Liver (tissue), 9 donors: ENCODE measurements around the gene SNX20. TPM values are rescaled to one million over a fixed set of nuclear protein-coding genes. Genes with fewer than 3 reads are reported as not detected.

Experiments
- DNase-seq: peaks from one replicate; pipeline ENCODE4 v3.0.0-alpha.2; 2017; ENCODE audit warnings: low spot score
- H3K27ac ChIP-seq, 2 donors: one replicate each; pipeline ENCODE4 v1.7.0; 2013; ENCODE audit warnings: inconsistent platforms in 2 of 2, low read length in 2 of 2, control low read depth in 1 of 2, low read depth in 1 of 2, mild to moderate bottlenecking in 1 of 2
- H3K27me3 ChIP-seq, 4 donors: one replicate each; pipeline versions ENCODE4 v1.6.1 to v1.7.0; 2013; ENCODE audit warnings: low read length in 3 of 4, inconsistent platforms in 1 of 4, mild to moderate bottlenecking in 1 of 4, moderate library complexity in 1 of 4; ENCODE audit not compliant: control insufficient read depth in 4 of 4, insufficient read depth in 4 of 4
- H3K36me3 ChIP-seq, 4 donors: one replicate each; pipeline versions ENCODE4 v1.6.1 to v1.7.0; 2013; ENCODE audit warnings: low read length in 3 of 4, mild to moderate bottlenecking in 3 of 4, low read depth in 1 of 4, moderate library complexity in 1 of 4; ENCODE audit not compliant: control insufficient read depth in 4 of 4, insufficient read depth in 3 of 4
- H3K4me1 ChIP-seq, 4 donors: one replicate each; pipeline versions ENCODE4 v1.6.1 to v1.7.0; 2013; ENCODE audit warnings: low read length in 3 of 4, mild to moderate bottlenecking in 3 of 4, moderate library complexity in 1 of 4; ENCODE audit not compliant: control insufficient read depth in 4 of 4, insufficient read depth in 4 of 4
- H3K4me3 ChIP-seq, 3 donors: one replicate each; pipeline versions ENCODE4 v1.6.1 to v1.7.0; 2013; ENCODE audit warnings: low read length in 3 of 3, control low read depth in 1 of 3, low read depth in 1 of 3, mild to moderate bottlenecking in 1 of 3
- H3K9ac ChIP-seq, 2 donors: one replicate each; pipeline ENCODE4 v1.7.0; 2013; ENCODE audit warnings: low read length in 2 of 2, mild to moderate bottlenecking in 2 of 2, moderate library complexity in 2 of 2, control low read depth in 1 of 2, low read depth in 1 of 2
- H3K9me3 ChIP-seq, 4 donors: one replicate each; pipeline versions ENCODE4 v1.6.1 to v1.7.0; 2013; ENCODE audit warnings: low read length in 3 of 4; ENCODE audit not compliant: control insufficient read depth in 4 of 4
- FOXA1 ChIP-seq: IDR thresholded peaks from 2 replicates; pipeline ENCODE4 v1.6.1; 2016; ENCODE audit warnings: antibody characterized with exemption
- FOXA2 ChIP-seq: IDR thresholded peaks from 2 replicates; pipeline ENCODE4 v1.6.1; 2016; ENCODE audit warnings: antibody characterized with exemption
- GABPA ChIP-seq, 2 donors: IDR thresholded peaks in 1 of 2; conservative IDR thresholded peaks in 1 of 2; 2 replicates each; pipeline ENCODE4 v1.6.1; 2016; ENCODE audit warnings: antibody characterized with exemption in 2 of 2, mild to moderate bottlenecking in 1 of 2, moderate library complexity in 1 of 2
- JUND ChIP-seq, 2 donors: IDR thresholded peaks; 2 replicates each; pipeline ENCODE4 v1.6.1; 2016; ENCODE audit warnings: antibody characterized with exemption in 2 of 2
- NR2F2 ChIP-seq: IDR thresholded peaks from 2 replicates; pipeline ENCODE4 v1.6.1; 2016; ENCODE audit warnings: antibody characterized with exemption
- RAD21 ChIP-seq, 2 donors: IDR thresholded peaks; 2 replicates each; pipeline ENCODE4 v1.6.1; 2016; ENCODE audit warnings: antibody characterized with exemption in 2 of 2, mild to moderate bottlenecking in 2 of 2
- RXRA ChIP-seq, 2 donors: IDR thresholded peaks; 2 replicates each; pipeline ENCODE4 v1.6.1; 2017 to 2018; ENCODE audit warnings: antibody characterized with exemption in 2 of 2, mild to moderate bottlenecking in 1 of 2
- SP1 ChIP-seq: IDR thresholded peaks from 2 replicates; pipeline ENCODE4 v1.6.1; 2018; ENCODE audit warnings: antibody characterized with exemption, mild to moderate bottlenecking
- TAF1 ChIP-seq: conservative IDR thresholded peaks from 2 replicates; pipeline ENCODE4 v1.6.1; 2016; ENCODE audit warnings: antibody characterized with exemption, mild to moderate bottlenecking
- YY1 ChIP-seq: IDR thresholded peaks from 2 replicates; pipeline ENCODE4 v1.6.1; 2016; ENCODE audit warnings: antibody characterized with exemption, mild to moderate bottlenecking
- WGBS: extraction: QIAGEN DNeasy Blood & Tissue Kit; methylation state at CpG from one replicate; pipeline ENCODE4 v1.1.7; 2013; 5-methylcytosine and 5-hydroxymethylcytosine counted together
- polyA plus RNA-seq, 2 donors: library from polyadenylated mRNA; stranded (reverse) in 1 of 2; unstranded in 1 of 2; fragments of 200-250 nt in 1 of 2; fragments of >200 nt in 1 of 2; fragmentation: Nextera tagmentation in 1 of 2; extraction: Ambion mirVana in 1 of 2; gene quantifications; one replicate each; pipeline versions ENCODE4 v1.2.1 to v1.2.3, GENCODE V29; 2013 to 2015
- total RNA-seq, 2 donors: library from RNA; depleted of rRNA; stranded (reverse); fragments of >200 nt; gene quantifications; one replicate each; pipeline ENCODE4 v1.2.3, GENCODE V29; 2014
- TF ChIP-seq, protein P1 (sequence below): fragments of 150-350 bp; IDR thresholded peaks from 2 replicates; pipeline ENCODE4 v1.5.1; 2017; ENCODE audit warnings: improper control_type of control experiment, low read depth, low read length; ENCODE audit not compliant: missing input control
- TF ChIP-seq, protein P2 (sequence below): IDR thresholded peaks from 2 replicates; pipeline ENCODE4 v1.6.1; 2016; ENCODE audit warnings: antibody characterized with exemption
- TF ChIP-seq, protein P3 (sequence below): IDR thresholded peaks from 2 replicates; pipeline ENCODE4 v1.6.1; 2016; ENCODE audit warnings: antibody characterized with exemption
- TF ChIP-seq, protein P4 (sequence below): IDR thresholded peaks from 2 replicates; pipeline ENCODE4 v1.6.1; 2016; ENCODE audit warnings: antibody characterized with exemption, mild to moderate bottlenecking
- donor health status: healthy.
- donor health status: healthy.
- donor health status: healthy.
- donor health status: healthy.
- donor health status: healthy.

The SNX20 gene
- total and polyA plus RNA-seq, 4 donors, result 0.40 to 3.5 (median 0.98) TPM

DNA sequence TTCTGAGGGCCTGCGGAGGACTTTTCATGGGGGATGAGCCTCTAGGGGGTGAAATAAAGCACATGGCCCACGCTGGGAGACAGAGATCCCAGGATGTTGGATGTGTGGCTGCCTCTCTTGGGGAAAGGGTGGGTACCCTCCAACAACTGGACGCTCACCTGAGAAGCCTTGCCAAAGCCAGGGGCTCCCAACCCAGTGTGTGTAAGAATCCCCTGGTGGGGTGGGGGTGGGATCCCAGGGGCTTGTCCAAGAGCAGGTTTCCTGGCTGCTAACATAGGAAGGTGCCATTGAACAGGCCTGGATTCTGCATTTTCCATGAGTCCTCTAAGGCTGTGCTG, 587 bp downstream of the SNX20 start:
- DNase-seq, result no peak
- Histone ChIP-seq H3K4me3 (peak overlapping the region in 1 of 3 donors; percentile 21), H3K27ac (peak overlapping the region in 1 of 2 donors; percentile 31)

DNA sequence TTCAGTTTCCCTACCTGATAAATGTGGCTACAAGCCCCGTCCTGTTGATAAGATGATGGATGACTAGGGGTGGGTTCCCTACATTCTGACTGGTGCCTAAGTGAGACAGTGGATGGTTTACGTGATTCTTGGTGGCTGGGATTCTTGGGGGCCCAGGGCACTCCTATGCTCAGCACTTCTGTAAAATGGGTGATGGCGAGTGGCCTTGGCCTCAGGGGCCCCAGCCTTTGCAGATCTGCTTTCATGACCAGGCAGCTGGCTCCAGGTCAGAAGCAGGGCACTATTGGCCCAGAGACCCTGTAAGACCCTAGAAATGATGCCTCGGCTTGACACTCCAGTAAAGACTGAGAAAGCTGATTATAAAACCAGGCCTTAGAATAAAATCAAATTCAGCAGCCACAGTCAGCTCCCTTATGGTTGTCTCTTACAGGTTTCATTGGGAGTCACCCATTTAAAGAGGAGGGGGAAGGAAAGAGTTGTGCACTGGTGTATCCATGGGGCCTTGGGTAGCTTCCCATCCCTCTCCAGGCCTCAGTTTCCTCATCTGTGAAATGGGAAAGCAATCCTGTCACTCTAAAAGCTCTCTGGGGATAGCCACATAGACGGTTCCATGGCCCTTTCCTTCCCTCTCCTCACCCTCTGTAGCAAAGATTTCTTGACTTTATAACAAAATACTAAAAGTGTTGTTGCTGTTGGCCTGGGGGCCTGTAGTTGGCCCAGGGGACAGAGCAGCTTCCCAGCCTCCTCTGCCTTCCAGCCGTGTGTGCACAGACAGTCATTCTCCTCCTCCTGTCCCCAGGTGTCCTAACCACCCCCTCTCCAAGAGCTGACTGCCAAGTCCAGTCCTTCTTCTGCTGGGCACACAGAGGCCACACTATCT, 1.2 kb downstream of the SNX20 start:
- H3K36me3 ChIP-seq, result no peaks in the 10 kb centered on the region
- 89% methylated on average over 6 of the region's 6 CpGs for WGBS
- no peaks in the 10 kb centered on the region for H3K4me1 ChIP-seq
- no peak for DNase-seq
- TF ChIP-seq JUND (IDR thresholded peaks at IDR 0.05), result no peak
- no peak for TF ChIP-seq RAD21 (IDR thresholded peaks at IDR 0.05)
- TF ChIP-seq YY1, result no peak
- TF ChIP-seq, protein P1, sequence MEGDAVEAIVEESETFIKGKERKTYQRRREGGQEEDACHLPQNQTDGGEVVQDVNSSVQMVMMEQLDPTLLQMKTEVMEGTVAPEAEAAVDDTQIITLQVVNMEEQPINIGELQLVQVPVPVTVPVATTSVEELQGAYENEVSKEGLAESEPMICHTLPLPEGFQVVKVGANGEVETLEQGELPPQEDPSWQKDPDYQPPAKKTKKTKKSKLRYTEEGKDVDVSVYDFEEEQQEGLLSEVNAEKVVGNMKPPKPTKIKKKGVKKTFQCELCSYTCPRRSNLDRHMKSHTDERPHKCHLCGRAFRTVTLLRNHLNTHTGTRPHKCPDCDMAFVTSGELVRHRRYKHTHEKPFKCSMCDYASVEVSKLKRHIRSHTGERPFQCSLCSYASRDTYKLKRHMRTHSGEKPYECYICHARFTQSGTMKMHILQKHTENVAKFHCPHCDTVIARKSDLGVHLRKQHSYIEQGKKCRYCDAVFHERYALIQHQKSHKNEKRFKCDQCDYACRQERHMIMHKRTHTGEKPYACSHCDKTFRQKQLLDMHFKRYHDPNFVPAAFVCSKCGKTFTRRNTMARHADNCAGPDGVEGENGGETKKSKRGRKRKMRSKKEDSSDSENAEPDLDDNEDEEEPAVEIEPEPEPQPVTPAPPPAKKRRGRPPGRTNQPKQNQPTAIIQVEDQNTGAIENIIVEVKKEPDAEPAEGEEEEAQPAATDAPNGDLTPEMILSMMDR, result no peak
- no peak for TF ChIP-seq NR2F2
- no peak for TF ChIP-seq GABPA (IDR thresholded peaks at IDR 0.05 in 1 of 2, conservative IDR thresholded peaks at IDR 0.05 in 1 of 2)
- no peak for TF ChIP-seq TAF1
- TF ChIP-seq, protein P2, sequence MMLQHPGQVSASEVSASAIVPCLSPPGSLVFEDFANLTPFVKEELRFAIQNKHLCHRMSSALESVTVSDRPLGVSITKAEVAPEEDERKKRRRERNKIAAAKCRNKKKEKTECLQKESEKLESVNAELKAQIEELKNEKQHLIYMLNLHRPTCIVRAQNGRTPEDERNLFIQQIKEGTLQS, result no peak
- no peak for TF ChIP-seq FOXA2
- no peak for TF ChIP-seq FOXA1
- TF ChIP-seq SP1, result no peak
- no peak for TF ChIP-seq RXRA (IDR thresholded peaks at IDR 0.05)
- TF ChIP-seq, protein P3, sequence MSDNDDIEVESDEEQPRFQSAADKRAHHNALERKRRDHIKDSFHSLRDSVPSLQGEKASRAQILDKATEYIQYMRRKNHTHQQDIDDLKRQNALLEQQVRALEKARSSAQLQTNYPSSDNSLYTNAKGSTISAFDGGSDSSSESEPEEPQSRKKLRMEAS, result no peak
- H3K27me3 ChIP-seq, result no peaks in the 10 kb centered on the region
- H3K9ac ChIP-seq, result peak overlapping the region in 1 of 2 donors; percentile 20
- H3K9me3 ChIP-seq, result no peaks in the 10 kb centered on the region
- no peak overlapping the region for H3K27ac ChIP-seq
- no peak overlapping the region for H3K4me3 ChIP-seq

More for the DNA sequence above, 587 bp downstream of the SNX20 start:
- Histone ChIP-seq H3K27me3 (no peaks in the 10 kb centered on the region), H3K9ac (peak overlapping the region; percentile 22 to 27), H3K9me3 (no peaks in the 10 kb centered on the region), H3K4me1 (no peaks in the 10 kb centered on the region), H3K36me3 (no peaks in the 10 kb centered on the region)
- TF ChIP-seq, protein P1, result no peak
- 85% methylated on average over 3 of the region's 3 CpGs for WGBS

DNA sequence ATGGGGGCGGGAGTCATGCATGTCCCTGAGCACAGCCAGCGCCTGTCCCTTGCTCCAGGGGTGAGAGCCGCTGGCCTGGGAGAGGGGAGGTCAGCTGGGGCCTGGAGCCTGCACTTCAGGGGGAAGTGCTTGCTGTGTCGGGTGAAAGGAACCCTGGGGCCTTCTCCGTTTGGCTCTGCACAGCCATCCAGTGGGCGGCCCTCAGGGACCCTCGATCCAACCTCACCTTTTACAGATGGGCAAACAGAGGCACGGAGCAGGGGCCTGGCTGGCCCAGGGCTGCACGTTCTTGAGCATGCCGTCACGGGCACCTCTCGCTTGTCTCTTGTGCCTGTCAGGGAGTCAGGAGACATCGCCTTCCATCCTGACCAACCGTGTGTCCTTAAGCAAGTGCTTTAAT, 1.8 kb downstream of the SNX20 start:
- Histone ChIP-seq H3K9me3 (no peaks in the 10 kb centered on the region), H3K27me3 (no peaks in the 10 kb centered on the region), H3K27ac (no peak overlapping the region), H3K4me3 (no peak overlapping the region), H3K9ac (no peak overlapping the region), H3K36me3 (no peaks in the 10 kb centered on the region), H3K4me1 (no peaks in the 10 kb centered on the region)
- 90% methylated on average over 14 of the region's 14 CpGs for WGBS
- DNase-seq, result no peak
- TF ChIP-seq, protein P3, result no peak
- TF ChIP-seq, protein P1, result no peak
- TF ChIP-seq FOXA2 (no peak), JUND (IDR thresholded peaks at IDR 0.05) (no peak), RAD21 (IDR thresholded peaks at IDR 0.05) (no peak), YY1 (no peak)
- TF ChIP-seq, protein P4, sequence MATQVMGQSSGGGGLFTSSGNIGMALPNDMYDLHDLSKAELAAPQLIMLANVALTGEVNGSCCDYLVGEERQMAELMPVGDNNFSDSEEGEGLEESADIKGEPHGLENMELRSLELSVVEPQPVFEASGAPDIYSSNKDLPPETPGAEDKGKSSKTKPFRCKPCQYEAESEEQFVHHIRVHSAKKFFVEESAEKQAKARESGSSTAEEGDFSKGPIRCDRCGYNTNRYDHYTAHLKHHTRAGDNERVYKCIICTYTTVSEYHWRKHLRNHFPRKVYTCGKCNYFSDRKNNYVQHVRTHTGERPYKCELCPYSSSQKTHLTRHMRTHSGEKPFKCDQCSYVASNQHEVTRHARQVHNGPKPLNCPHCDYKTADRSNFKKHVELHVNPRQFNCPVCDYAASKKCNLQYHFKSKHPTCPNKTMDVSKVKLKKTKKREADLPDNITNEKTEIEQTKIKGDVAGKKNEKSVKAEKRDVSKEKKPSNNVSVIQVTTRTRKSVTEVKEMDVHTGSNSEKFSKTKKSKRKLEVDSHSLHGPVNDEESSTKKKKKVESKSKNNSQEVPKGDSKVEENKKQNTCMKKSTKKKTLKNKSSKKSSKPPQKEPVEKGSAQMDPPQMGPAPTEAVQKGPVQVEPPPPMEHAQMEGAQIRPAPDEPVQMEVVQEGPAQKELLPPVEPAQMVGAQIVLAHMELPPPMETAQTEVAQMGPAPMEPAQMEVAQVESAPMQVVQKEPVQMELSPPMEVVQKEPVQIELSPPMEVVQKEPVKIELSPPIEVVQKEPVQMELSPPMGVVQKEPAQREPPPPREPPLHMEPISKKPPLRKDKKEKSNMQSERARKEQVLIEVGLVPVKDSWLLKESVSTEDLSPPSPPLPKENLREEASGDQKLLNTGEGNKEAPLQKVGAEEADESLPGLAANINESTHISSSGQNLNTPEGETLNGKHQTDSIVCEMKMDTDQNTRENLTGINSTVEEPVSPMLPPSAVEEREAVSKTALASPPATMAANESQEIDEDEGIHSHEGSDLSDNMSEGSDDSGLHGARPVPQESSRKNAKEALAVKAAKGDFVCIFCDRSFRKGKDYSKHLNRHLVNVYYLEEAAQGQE, result no peak
- TF ChIP-seq, protein P2, result no peak
